ENCODE results near the gene VSIG10L2.

DNA sequence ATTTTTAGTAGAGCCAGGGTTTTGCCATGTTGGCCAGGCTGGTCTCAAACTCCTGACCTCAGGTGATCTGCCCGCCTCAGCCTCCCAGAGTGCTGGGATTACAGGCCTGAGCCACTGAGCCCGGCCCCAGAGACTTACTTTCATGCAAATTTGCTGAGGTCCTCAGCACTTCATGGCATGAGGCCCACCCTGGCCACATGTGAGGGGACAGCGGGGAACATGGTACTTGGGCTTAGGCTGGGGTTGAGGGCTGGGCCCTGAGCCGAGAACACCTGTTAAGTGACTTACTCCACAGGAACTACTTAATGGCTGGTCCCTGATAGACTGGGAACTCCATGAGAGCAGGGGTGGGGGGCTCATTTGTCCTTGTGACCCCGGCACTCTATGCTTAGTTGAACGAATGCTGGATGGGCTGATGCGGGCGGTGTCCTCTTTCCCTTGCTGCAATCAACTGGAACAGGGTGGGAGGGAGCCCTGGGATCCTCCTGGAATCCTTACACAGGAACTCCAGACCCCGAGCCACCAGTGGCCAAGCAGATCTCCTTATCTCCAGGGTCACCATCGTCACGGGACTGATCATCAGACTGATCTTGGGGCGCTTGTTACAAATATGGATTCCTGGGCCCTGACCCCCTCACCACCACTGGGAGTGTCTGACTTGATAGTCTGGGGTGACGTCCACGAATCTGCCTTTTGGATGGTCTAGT, 1.0 kb downstream of the VSIG10L2 start:
- TF ChIP-seq, protein P1, sequence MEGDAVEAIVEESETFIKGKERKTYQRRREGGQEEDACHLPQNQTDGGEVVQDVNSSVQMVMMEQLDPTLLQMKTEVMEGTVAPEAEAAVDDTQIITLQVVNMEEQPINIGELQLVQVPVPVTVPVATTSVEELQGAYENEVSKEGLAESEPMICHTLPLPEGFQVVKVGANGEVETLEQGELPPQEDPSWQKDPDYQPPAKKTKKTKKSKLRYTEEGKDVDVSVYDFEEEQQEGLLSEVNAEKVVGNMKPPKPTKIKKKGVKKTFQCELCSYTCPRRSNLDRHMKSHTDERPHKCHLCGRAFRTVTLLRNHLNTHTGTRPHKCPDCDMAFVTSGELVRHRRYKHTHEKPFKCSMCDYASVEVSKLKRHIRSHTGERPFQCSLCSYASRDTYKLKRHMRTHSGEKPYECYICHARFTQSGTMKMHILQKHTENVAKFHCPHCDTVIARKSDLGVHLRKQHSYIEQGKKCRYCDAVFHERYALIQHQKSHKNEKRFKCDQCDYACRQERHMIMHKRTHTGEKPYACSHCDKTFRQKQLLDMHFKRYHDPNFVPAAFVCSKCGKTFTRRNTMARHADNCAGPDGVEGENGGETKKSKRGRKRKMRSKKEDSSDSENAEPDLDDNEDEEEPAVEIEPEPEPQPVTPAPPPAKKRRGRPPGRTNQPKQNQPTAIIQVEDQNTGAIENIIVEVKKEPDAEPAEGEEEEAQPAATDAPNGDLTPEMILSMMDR (conservative IDR thresholded peaks at IDR 0.05; ENCODE audit: low read depth, low read length): no peak
- no peak for TF ChIP-seq EZH2 (IDR thresholded peaks at IDR 0.05; ENCODE audit: borderline replicate concordance, low read depth, low read length, poor library complexity, severe bottlenecking)
